Transverse colon (tissue), 4 donors: ENCODE data around the gene TMED7.

Source experiments
- CTCF ChIP-seq, 5 experiments: fragments of 200-600 bp in 3 of 5; fragments of 450-650 bp in 2 of 5; sonication (generic) in 3 of 5; IDR thresholded peaks; 1 replicate in 2 of 5; 2 replicates in 3 of 5; pipeline ENCODE4 v1.5.1; 2016 to 2017; ENCODE audit warnings: antibody characterized with exemption in 5 of 5, inconsistent platforms in 3 of 5, mild to moderate bottlenecking in 2 of 5, moderate library complexity in 1 of 5
- POLR2AphosphoS5 ChIP-seq, 3 donors: sonication (generic); formaldehyde crosslinking; IDR thresholded peaks; one replicate each; pipeline ENCODE4 v1.6.1; 2016; ENCODE audit warnings: antibody characterized with exemption in 3 of 3

GRCh38 chr5:115626445-115626823 lies 598 bp upstream of the TMED7 start:
- TF ChIP-seq POLR2AphosphoS5 (IDR thresholded peaks at IDR 0.05) (no peak), CTCF (IDR thresholded peaks at IDR 0.05) (peak in 3 of 5 experiments; percentile 2 to 20 (median 10))
